HepG2 (cell line): ENCODE measurements around the gene TAF13. TPM values are rescaled to one million over a fixed set of nuclear protein-coding genes. Genes with fewer than 3 reads are reported as not detected.
A peak's percentile ranks its signal among the peaks of the same experiment; 100 is the strongest.

Experiments
- AGO1 ChIP-seq: fragments of 200-400 bp; formaldehyde crosslinking; IDR thresholded peaks from 2 replicates; pipeline ENCODE4 v1.6.1; 2017; ENCODE audit warnings: mild to moderate bottlenecking, low read depth, low read length, moderate library complexity; ENCODE audit not compliant: poor library complexity, severe bottlenecking
- ARID3A ChIP-seq: IDR thresholded peaks from 2 replicates; pipeline ENCODE4 v1.6.1; 2012; ENCODE audit warnings: low read depth, low read length, improper control_type of control experiment
- ATM ChIP-seq: fragments of 450-650 bp; IDR thresholded peaks from 2 replicates; pipeline ENCODE4 v1.7.1; 2017; ENCODE audit warnings: mild to moderate bottlenecking, borderline replicate concordance
- HCFC1 ChIP-seq: fragments of 150-350 bp; IDR thresholded peaks from 2 replicates; pipeline ENCODE4 v1.6.1; 2014; ENCODE audit warnings: low read depth, low read length
- KDM2A ChIP-seq: sonication (generic); formaldehyde crosslinking; IDR thresholded peaks from 2 replicates; pipeline ENCODE4 v1.4.0; 2020; ENCODE audit warnings: low read depth, missing genetic modification reagents, borderline replicate concordance
- KLF16 ChIP-seq, 2 experiments: sonication (generic) in 1 of 2; formaldehyde crosslinking in 1 of 2; IDR thresholded peaks; 2 replicates each; pipeline versions ENCODE4 v1.6.1 to v1.8.0; 2016 to 2023; ENCODE audit warnings: missing genetic modification reagents in 2 of 2, missing compliant biosample characterization in 1 of 2
- MAX ChIP-seq: IDR thresholded peaks from 2 replicates; pipeline ENCODE4 v1.6.1; 2012; ENCODE audit warnings: inconsistent platforms
- MEIS2 ChIP-seq: sonication (generic); formaldehyde crosslinking; IDR thresholded peaks from 2 replicates; pipeline ENCODE4 v1.9.0; 2021; ENCODE audit warnings: mild to moderate bottlenecking, missing genetic modification reagents
- NCOR1 ChIP-seq: fragments of 200-600 bp; sonication (generic); IDR thresholded peaks from 2 replicates; pipeline ENCODE4 v1.7.0; 2017; ENCODE audit warnings: antibody characterized with exemption, low read length, borderline replicate concordance
- NFIC ChIP-seq: IDR thresholded peaks from 2 replicates; pipeline ENCODE4 v1.6.1; 2012; ENCODE audit warnings: mild to moderate bottlenecking, low read length, inconsistent platforms
- POLR2G ChIP-seq: fragments of 200-400 bp; formaldehyde crosslinking; IDR thresholded peaks from 2 replicates; pipeline ENCODE4 v1.6.1; 2018; ENCODE audit warnings: mild to moderate bottlenecking, low read depth, low read length, moderate library complexity
- SAP130 ChIP-seq: IDR thresholded peaks from 2 replicates; pipeline ENCODE4 v1.6.1; 2016; ENCODE audit warnings: low read depth
- SMARCE1 ChIP-seq: fragments of 450-650 bp; IDR thresholded peaks from 2 replicates; pipeline ENCODE4 v1.6.1; 2017; ENCODE audit warnings: borderline replicate concordance
- SMYD3 ChIP-seq: sonication (generic); formaldehyde crosslinking; IDR thresholded peaks from 2 replicates; pipeline ENCODE4 v1.8.1; 2023; ENCODE audit warnings: mild to moderate bottlenecking, missing genetic modification reagents
- SOX6 ChIP-seq, 2 experiments: fragments of 450-650 bp in 1 of 2; sonication (generic) in 1 of 2; formaldehyde crosslinking in 1 of 2; IDR thresholded peaks; 2 replicates each; pipeline versions ENCODE4 v1.4.0 to v1.6.1; 2017 to 2020; ENCODE audit warnings: antibody characterized with exemption in 1 of 2, mild to moderate bottlenecking in 1 of 2, missing genetic modification reagents in 1 of 2
- STAG1 ChIP-seq: sonication (generic); formaldehyde crosslinking; IDR thresholded peaks from 2 replicates; pipeline ENCODE4 v1.4.0; 2020; ENCODE audit warnings: missing genetic modification reagents
- TCF7 ChIP-seq: sonication (generic); IDR thresholded peaks from 2 replicates; pipeline ENCODE4 v1.6.1; 2016; ENCODE audit warnings: antibody characterized with exemption, low read depth
- THAP9 ChIP-seq: sonication (generic); formaldehyde crosslinking; IDR thresholded peaks from 2 replicates; pipeline ENCODE4; 2020; ENCODE audit warnings: missing genetic modification reagents, mild to moderate bottlenecking, borderline replicate concordance
- XRCC5 ChIP-seq: fragments of 200-400 bp; formaldehyde crosslinking; optimal IDR thresholded peaks from 2 replicates; pipeline ENCODE3; 2017; ENCODE audit warnings: mild to moderate bottlenecking, low read length
- YEATS2 ChIP-seq: sonication (generic); formaldehyde crosslinking; IDR thresholded peaks from 2 replicates; pipeline ENCODE4 v1.4.0; 2020; ENCODE audit warnings: missing genetic modification reagents, borderline replicate concordance
- ZBTB20 ChIP-seq: sonication (generic); formaldehyde crosslinking; IDR thresholded peaks from 2 replicates; pipeline ENCODE4 v1.8.1; 2023; ENCODE audit warnings: missing genetic modification reagents, low read depth, mild to moderate bottlenecking, borderline replicate concordance
- ZNF350 ChIP-seq: sonication (generic); formaldehyde crosslinking; IDR thresholded peaks from 2 replicates; pipeline ENCODE4 v1.4.0; 2020; ENCODE audit warnings: mild to moderate bottlenecking, low read depth, missing genetic modification reagents, borderline replicate concordance
- ZNF556 ChIP-seq: sonication (generic); formaldehyde crosslinking; IDR thresholded peaks from 2 replicates; pipeline ENCODE4 v1.4.0; 2020; ENCODE audit warnings: mild to moderate bottlenecking, missing genetic modification reagents, borderline replicate concordance
- ZNF879 ChIP-seq: sonication (generic); formaldehyde crosslinking; IDR thresholded peaks from 2 replicates; pipeline ENCODE4 v1.8.1; 2023; ENCODE audit warnings: missing genetic modification reagents
- ZSCAN29 ChIP-seq: sonication (generic); formaldehyde crosslinking; conservative IDR thresholded peaks from 2 replicates; pipeline ENCODE4 v1.4.0; 2020; ENCODE audit warnings: mild to moderate bottlenecking, missing genetic modification reagents
- polyA plus RNA-seq, 8 experiments: library from polyadenylated mRNA; depleted of rRNA in 3 of 8; stranded (reverse) in 7 of 8; unstranded in 1 of 8; fragments of >200 nt; fragmentation: Illumina TruSeq in 4 of 8; extraction: Trizol in 4 of 8; gene quantifications; 2 replicates each; pipeline versions ENCODE4 v1.2.1 to v1.2.3, GENCODE V29; 2011 to 2016; ENCODE audit warnings: low read depth in 4 of 8, missing spikeins in 1 of 8, mixed read lengths in 1 of 8; ENCODE audit not compliant: insufficient read depth in 1 of 8
- total RNA-seq, 5 experiments: library from RNA; depleted of rRNA; stranded (reverse); fragments of >200 nt; fragmentation: Illumina TruSeq; extraction: Trizol; gene quantifications; 2 replicates each; pipeline ENCODE4 v1.2.3, GENCODE V29; 2016; ENCODE audit warnings: low read depth in 1 of 5

The TAF13 gene
- total and polyA plus RNA-seq, 2 of the 13 experiments (the other 11 are each of a cell fraction or from before 2014, with no cell fraction given) = 11.5 to 36.3 TPM

GRCh38 chr1:109075531-109076490 lies at the start of gene TAF13 (continued):
- peak in 1 of 2 experiments; percentile 87; a peak in 2 of 4 replicates for TF ChIP-seq KLF16 (CRISPR knock-in tag; IDR thresholded peaks at IDR 0.05)
- TF ChIP-seq POLR2G = peak; percentile 98
- no peak for TF ChIP-seq SMARCE1
- TF ChIP-seq HCFC1 = peak; percentile 64
- peak; percentile 100 for TF ChIP-seq SAP130 (CRISPR knock-in tag)
- peak; percentile 91 for TF ChIP-seq ZNF350
- TF ChIP-seq ARID3A = no peak
- TF ChIP-seq MAX = peak; percentile 85
- peak; percentile 70; the same call in 1 of the 2 replicates for TF ChIP-seq ZBTB20 (CRISPR knock-in tag)
- TF ChIP-seq XRCC5 = peak; percentile 90
- TF ChIP-seq ZNF556 = peak; percentile 72; the same call in 1 of the 2 replicates
- no peak for TF ChIP-seq NFIC
- no peak for TF ChIP-seq TCF7
- no peak; the same call in 1 of the 2 replicates for TF ChIP-seq MEIS2
- no peak for TF ChIP-seq AGO1
- peak; percentile 6; the same call in 1 of the 2 replicates for TF ChIP-seq STAG1 (CRISPR knock-in tag)
- TF ChIP-seq ATM = no peak
- TF ChIP-seq KDM2A (CRISPR knock-in tag) = peak; percentile 97
- TF ChIP-seq NCOR1 = peak; percentile 32; the same call in 1 of the 2 replicates
- peak; percentile 66; the same call in 1 of the 2 replicates for TF ChIP-seq ZNF879 (CRISPR knock-in tag)
- TF ChIP-seq SMYD3 (CRISPR knock-in tag) = no peak
- TF ChIP-seq SOX6 (IDR thresholded peaks at IDR 0.05) = no peak
- peak; percentile 42; the same call in 1 of the 2 replicates for TF ChIP-seq SOX6 (CRISPR knock-in tag; IDR thresholded peaks at IDR 0.05)
- peak; percentile 85; the same call in 1 of the 2 replicates for TF ChIP-seq ZSCAN29 (CRISPR knock-in tag)
- peak; percentile 98 for TF ChIP-seq YEATS2
- TF ChIP-seq THAP9 (CRISPR knock-in tag) = peak; percentile 82; the same call in 1 of the 2 replicates
